Cortex of kidney (tissue), 1 donor: Measurements from ENCODE around the gene LRMDA.
"Not testable (repeated sequence)": the region's sequence is repeated elsewhere in the genome, so short reads cannot be mapped to it uniquely, and the experiment has no call there.

Source experiments
- DNase-seq: peaks from one replicate; lab custom pipeline; 2025; lab: John Stamatoyannopoulos, UW

The LRMDA gene

DNA sequence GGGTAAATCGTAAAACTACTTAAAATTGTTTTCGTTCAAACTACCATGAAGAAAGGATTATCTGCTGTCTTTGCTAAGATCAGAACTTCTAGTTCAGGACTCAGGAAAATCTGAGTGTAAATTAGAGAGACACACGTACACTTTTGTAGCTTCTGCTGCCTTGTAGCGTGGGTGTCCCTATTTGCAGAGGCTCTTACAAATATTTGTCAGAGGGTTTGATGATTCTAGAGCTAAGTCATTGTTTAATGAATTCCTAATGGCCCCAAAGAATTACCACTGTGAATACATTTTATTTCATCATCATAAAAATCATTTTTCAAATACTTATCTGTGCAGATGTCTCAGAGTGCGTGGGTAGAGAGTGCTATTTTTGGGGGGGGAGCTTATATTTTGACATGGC is 314.9 kb downstream of the LRMDA start:
- no peak for DNase-seq

DNA sequence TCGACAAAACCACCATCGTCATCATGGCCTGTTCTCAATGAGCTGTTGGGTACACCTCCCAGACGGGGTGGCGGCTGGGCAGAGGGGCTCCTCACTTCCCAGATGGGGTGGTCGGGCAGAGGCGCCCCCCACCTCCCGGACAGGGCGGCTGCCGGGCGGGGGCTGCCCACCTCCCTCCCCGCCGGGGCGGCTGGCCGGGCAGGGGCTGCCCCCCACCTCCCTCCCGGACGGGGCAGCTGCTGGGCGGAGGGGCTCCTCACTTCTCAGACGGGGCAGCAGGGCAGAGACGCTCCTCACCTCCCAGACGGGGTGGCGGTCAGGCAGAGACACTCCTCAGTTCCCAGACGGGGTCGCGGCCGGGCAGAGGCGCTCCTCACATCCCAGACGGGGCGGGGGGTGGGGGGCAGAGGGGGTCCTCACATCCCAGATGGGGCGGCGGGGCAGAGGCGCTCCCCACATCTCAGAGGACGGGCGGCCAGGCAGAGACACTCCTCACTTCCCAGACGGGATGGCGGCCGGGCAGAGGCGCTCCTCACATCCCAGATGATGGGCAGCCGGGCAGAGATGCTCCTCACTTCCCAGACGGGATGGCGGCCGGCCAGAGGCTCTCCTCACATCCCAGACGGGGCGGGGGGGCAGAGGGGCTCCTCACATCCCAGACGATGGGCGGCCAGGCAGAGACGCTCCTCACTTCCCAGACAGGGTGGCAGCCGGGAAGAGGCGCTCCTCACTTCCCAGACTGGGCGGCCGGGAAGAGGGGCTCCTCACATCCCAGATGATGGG is 318.9 kb downstream of the LRMDA start:
- DNase-seq = not testable (repeated sequence)

DNA sequence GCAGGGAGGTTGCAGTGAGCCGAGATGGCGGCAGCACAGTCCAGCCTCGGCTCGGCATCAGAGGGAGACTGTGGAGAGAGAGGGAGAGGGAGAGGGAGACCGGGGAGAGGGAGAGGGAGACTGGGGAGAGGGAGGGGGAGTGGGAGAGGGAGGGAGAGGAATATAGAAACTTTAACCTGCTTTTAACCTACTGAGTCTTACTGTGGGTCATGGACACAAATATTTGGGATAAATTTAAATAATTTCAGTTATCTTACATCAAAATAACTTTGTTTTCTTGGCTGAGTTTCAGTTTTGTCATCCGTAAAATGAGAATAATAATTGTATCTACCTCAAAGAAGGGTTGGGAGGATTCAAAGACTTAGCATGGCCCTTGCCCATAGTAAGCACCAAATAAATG is 319.8 kb downstream of the LRMDA start:
- no peak for DNase-seq

DNA sequence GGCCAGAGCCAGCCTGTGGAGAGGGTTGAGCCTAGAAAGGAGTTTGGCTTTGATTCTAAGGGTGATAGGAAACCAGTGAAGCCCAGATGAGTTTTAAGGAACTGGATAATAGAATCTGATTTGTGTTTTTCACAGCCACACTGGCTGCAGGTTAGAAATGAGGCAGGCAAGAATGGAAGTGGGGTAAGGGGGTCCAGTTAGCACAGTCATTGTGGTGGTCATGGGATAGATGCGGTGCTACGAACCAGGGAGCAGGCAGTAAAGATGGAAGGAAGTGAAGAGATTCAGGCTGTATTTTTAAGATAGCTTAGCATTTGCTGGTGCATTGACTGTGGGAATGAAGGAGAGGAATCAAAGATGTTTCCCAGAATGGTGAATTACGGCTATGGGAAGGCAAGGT is 322.2 kb downstream of the LRMDA start:
- no peak for DNase-seq

DNA sequence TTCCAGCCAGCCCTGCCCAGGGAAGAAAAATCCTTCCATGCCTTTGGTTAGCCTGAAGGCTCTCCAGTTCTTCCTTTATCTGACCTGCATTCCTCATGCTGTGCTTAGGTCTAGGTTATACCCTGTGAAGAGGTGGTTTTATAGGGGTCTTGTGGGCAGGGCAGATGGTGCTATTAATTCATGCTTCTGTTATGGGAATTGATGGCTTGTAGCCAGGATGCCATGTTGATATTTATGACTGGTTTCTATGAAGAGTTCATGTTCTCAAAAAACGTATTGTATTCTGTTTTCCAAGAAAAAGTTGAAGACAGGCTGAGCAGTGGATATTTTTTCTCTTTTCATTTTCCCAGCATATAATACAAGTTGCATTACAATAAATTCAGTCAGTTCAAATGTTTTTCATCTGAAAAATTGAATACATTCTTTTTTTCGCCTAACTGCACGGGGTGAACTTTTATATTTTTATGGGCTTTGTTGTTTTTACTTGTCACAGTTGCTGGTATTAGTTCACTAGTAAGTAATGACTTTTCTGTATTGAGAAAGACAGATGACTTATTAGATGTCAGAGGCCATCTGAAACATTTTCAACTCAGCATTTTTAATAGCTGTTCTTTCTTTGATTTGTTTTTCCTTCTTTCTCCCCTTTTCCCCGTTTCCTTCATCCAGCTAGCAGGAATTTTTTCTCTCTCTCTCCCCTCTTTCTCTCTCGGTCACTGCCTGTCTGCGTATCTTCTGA is 322.8 kb downstream of the LRMDA start:
- no peak for DNase-seq

DNA sequence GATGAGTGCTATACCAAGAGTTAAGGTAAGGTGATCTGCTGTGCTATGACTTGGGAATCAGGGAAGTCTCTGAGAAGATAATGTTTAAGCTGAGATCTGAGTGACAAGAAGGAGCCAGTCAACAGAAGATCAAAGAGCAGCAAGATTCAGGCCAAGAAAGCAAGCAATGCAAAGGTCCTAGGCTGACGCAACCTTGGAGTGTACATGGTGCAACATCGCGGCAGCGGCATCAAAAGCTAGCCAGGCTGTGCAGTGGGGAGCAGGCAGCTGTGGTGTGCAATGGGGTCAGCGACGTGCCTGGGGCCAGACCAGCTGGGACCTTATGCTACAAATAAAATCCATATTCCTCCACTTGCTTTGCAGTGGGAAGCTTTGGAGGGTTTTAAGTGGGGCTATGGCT is 324.1 kb downstream of the LRMDA start:
- no peak for DNase-seq

DNA sequence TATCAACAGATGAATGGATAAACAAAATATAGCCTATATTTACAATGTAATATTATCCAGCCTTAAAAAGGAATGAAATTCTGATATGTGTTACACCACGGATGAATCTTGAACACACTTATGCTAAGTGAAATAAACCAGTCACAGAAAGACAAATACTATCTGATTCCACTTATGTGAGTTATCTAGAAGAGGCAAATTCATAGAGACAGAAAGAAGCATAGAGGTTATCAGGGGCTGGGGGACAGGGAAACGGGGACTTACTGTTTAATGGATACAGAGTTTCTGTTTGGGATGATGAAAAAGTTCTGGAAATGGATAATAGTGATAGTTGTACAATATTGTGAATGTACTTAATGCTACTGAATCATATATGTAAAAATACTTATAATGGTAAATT is 329.9 kb downstream of the LRMDA start:
- DNase-seq = no peak

DNA sequence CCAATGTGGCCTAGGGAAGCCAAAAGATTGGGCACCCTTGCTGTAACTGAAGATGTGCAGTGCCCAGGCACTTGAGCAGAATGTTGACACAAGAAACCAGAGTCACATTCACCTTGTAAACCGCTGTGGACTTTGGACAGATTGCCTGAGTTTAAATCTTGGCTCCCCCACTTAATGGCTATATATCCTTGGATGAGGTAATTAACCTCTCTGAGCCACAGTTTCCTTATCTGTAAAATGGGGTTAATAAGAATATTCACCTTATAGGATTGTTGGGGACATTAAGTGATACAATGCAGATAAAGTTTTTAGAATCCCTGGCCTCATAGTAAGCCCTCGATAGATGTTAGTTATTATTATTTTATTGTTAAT is 331.0 kb downstream of the LRMDA start:
- DNase-seq = no peak

DNA sequence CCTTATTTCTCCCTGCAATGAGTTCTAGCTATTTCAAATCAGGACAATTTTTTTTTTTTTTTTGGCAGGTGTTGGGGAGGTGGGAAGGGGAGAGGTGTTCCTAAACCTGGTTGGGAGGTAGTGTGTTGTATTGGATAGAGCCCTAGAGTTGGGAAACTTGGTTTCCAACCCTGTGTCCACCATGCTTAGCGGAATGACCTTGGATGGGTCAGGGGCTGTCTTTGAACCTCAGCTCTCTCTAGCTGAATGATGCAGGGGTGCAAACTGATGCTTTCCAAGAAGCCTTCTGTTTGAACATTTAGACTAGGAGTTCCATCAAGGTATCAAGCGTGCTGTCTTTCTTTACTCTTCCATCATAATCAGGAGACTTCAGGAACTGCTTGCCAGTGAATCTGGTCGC is 332.2 kb downstream of the LRMDA start:
- no peak for DNase-seq

DNA sequence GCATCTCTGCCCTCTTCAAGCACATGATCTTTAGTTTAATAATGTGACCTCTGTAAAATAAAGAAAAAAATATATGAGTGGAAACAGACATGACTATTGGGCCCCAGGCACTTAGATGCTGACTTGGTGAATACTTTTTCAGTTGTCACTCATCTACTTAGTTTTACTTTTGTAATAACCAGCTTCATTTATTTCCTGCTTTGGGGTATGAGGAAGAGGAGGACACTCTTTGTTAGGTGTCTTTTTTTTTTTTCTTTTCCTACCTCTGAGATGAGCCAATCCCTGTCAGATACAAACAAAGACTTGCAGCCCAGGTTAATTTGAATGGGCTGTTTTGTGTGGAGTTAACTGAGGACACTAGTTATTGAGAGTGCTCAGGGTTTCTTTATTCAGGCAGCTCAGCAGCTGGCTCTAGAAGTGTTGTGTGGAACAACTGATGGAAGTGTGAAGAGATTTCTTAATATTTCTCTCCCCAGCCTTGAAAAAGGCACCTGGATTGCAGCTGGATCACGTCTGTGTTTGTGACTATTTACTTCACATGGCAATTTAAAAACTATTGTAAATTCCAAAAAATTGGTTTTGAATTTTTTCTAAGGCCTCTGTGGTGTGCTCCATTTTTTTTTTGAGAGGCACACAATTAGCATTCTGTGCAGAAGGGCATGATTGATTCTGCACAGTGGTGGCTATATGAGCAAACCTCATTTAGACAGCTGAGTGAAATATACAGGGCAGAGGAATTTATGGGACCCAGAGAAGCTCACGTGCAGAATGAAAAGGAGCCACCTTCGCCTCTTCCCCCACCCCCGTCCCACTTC is 333.8 kb downstream of the LRMDA start:
- no peak for DNase-seq

DNA sequence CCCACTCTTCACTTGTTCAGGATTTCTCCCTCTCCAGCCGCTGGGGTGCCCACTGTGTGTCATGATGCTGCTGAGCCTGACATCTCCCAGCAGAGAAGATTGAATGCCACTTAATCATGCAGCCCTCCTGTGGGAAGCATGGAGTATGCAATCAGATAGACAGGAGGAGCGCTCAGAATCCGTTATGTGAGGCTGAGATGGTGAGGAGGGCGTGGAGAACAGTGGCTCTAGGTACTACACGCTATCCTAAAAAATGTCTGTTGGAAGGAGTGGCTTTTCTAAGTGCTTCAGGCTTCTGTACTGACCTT is 334.3 kb downstream of the LRMDA start:
- no peak for DNase-seq

DNA sequence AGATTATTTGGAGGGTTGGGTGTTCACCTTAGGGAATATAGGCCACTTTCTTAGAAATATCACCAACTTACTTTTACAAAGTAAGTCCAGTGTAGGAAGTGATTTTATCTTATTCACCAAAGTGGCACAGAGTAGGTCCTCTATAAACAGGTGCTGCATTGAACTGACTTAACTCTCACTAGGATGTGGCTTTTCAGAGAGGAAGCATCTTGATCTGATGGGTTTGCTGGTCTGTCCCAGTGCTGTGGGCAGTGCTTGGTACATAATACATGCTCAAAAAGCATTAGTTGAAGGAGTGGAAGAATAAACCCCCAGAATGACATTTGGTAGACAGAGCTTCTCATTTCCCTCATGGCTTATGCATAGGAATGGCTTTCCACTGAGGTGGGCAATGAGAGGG is 334.7 kb downstream of the LRMDA start:
- DNase-seq = no peak

DNA sequence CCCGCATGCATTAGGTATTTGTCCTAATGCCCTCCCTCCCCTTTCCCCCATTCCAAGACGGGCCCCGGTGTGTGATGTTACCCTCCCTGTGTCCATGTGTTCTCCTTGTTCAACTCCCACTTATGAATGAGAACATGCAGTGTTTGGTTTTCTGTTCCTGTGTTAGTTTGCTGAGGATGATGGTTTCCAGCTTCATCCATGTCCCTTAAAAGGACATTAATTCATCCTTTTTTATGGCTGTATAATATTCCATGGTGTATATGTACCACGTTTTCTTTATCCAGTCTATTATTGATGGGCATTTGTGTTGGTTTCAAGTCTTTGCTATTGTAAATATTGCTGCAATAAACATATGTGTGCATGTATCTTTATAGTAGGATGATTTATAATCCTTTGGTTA is 335.3 kb downstream of the LRMDA start:
- DNase-seq = not testable (repeated sequence)

DNA sequence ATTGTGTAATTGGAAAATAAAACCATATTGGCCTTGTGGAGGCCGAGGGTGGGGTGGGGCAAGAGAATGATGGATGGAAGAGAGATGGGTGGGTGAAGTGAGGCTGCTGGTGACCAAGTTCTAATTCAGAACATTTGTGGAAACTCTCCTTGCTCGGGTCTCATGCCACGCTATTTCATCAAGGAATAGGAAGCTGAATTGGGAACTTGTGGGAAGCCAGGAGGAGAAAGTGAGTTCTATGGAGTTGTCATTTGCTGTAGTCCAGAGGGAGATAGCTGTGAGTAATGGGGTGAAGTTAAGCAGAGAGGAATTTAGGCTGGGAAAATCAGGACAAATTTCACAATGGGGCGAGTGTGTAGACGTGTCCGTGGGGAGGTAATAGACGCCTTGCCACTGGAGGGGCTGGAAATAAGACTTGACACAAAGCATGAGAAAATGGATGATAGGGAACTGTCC is 339.2 kb downstream of the LRMDA start:
- DNase-seq = no peak

DNA sequence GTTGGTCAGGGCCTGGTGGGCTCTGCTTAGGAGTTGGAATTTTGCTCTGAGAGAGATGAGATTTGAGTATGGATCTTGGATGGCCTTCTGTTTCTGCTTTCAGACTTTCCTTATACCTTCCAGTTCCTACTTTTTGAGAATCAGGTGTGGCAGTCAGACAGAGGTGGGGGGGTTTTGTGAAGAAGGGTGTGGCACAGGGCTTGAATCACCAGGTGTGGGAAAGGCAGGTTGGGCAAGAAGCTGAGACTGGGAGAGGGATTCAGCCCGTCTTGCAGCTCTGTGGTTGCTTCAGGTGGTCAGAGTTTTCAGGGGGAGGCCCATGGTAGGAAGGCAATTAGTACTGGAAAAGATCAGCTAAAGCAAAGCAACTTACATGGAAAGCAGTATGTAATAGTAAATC is 340.2 kb downstream of the LRMDA start:
- no peak for DNase-seq

DNA sequence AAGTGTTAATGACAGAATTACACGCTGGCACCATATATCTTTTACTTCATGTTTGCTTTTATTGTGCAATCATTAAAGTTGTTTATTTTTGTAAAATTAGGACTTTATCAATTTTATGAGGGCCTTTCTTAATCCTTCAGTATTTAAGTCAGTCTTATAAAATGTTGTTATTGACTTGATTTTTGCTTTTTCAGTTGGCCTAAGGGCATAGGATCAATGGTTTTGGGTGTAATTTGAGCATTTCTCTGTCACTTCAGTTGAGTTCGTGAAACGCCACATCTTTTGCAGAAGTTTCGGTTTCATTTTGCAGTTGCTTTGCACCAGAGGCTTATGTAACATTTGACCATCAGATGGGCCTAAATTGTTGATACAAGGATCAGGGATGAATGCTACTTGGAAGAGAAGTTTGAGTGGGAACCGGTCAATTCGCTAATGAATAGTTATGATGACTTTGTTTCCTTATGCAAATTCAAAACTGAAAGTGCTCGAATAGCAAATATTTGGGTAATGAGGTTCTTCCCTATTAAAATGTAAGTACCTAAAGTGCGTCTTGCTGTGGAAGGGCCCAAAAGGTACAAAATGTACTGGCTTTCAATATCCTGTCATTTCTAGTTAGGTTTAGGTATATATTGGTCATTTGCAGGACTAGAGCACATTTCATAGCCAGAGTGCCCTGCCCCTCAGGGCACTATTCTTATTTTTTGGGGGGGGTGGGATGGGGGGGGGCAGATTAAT is 340.9 kb downstream of the LRMDA start:
- DNase-seq = no peak

DNA sequence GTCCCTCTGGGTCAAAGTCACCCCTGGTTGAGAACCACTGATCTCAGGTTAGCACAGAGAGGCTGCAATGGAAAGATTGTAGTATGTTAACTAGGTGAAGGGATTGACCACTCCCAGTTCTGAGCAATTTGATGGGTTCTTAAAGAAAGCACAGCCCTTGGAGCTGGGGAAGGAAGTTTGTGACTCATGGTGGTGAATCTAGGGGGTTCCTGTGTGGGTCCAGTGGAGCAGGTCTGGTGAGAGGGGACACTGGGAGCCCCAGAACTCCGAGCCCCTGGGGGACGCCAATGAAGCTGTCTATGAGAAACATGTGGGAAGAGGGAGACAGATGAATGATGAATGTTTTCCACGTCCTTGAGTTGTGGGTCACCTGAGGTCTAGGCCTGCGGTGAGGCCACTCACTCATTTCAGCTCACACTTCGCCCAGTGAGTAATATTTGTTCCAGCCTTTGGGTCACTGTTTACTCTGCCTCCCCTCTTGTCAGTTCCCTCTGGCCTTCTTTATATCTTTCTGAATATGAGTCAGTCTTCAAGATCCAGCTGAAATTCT is 341.9 kb downstream of the LRMDA start:
- DNase-seq = no peak

DNA sequence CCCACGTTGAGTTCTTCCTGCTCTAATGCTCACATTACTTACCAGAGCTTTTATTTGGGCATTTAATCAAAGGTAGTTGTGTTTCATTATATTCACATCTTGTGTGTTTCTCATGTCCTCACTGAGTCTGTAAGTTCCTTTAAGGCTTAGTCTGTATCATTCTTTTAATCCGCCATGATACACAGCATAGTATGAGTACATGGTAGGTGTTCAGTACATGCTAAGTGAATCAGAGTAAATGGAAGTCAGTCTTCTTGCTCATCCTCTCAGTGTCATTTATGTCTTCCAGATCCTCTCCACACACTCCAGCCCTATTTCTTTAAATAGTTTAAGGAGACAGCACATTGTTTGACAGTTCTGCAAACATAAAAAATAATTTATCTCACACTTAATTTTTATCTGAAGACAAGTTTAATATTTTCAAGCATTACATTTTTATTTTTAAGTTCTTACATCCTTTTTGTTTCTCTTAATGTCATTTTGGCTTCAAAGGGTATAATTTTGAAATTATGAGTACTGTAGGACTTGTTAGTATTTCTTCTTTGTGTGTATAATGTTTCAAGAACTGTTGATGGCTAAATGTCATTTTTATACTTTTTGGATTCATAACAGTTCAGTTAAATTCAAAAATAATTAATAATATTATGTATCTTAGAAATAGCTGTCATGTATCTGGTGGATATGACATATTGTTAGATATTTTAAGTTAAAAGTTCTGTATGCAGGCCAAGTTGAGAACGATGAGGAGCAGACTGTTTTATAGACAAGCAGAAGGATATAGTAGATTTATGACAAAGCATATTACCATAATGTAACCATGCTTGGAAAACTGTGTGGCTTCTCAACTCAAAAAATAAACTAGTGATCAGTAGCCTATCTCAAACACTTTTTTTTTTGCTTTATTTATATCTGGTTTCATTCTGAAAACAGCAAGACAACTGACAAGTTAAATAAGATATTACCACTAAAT is 342.7 kb downstream of the LRMDA start:
- no peak for DNase-seq

DNA sequence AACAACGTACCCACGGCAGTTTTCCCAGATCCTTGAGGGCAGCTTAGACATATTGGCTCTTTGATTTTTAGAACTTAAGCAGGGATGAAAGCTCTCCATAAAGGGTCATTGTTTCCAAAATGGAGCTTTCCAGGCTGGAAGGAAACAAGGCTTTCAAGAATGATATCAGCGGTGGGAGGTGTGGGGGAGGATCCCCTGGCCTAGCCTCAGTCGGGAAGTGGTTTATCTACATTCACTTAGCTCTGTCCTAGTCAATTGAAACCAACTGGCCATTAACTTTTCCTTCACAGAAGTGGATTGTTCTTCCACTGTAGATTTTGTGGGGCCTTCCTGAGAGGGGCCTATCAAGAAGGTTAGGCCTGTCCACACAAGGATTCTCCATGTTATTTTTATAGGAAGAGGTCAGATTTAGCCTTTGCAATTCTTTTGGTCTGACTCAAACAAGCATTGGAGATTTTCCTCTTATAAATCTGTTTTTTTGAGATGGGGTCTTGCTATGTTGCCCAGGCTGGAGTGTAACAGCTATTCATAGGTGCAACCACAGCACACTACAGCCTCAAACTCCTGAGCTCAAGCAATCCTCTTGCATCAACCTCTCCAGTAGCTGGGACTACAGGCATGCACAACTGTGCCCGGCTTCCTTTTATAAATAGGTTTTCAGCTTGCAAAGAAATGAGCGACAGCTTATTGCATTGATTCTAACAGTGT is 343.5 kb downstream of the LRMDA start:
- DNase-seq = no peak
